ENCODE data around the gene ADAMTS2. TPM values are rescaled to one million over a fixed set of nuclear protein-coding genes. Genes with fewer than 3 reads are reported as not detected.

Gene ADAMTS2
- total and polyA plus RNA-seq, 2 of the 8 experiments (the other 6 are each of a cell fraction or from before 2014, with no cell fraction given): 6.6 to 7.3 TPM

DNA sequence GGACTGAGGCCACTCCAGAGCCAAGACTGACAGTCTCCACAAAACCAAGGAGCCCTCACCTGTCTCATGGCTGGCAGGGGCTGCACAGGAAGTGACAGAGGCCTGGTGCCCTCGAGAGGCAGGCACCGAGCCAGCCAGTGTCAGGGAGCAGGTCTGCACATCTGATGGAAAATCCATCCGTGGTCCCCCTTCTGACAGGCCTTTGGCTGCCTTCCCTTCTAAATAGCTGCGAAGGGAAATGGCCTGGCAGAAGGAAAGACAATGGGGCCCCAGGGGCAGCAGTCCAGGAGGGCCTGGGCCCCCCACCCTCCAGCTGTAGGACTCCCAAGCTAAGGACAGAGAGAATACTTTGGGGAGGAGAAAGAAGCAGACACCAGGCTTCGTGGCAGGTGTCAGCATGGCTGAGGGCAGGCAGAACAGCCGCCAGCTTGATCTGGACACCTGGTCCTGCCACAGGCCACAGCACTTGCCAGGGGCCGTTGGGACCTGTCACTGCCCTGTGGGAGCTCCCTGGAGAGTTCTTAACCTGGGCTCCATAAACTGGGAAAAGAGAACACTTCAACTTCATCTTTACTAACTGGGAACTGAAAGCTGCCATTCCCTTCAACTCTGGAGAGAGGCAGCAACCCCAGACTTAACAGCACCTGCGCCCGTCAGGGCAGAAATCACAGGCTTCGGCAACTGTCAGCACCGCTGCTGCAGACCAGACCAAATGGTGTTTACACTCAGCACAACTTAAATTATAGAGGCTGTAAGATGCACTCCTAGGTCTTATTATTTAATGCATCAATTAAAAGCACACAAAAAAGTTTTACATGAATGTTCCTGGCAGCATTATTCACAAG is 22.0 kb downstream of the ADAMTS2 start:
- H4K5ac ChIP-seq (ENCODE audit: insufficient read length, low read depth, low read length): no peak overlapping the region
- no peak overlapping the region; the same call in 1 of the 2 replicates for H2BK5ac ChIP-seq (ENCODE audit: low read depth, low read length)
- no peak overlapping the region for H3K23ac ChIP-seq (ENCODE audit: insufficient read length)
- H3K9me3 ChIP-seq (ENCODE audit: insufficient read depth in 2 of 2, low read depth in 1 of 2, low read length in 1 of 2): no peaks in the 10 kb centered on the region
- H3K56ac ChIP-seq (replicated peaks; ENCODE audit: insufficient read length, low read depth, low read length): no peak overlapping the region
- WGBS, 2 experiments (ENCODE audit: extremely low coverage in 1 of 2, insufficient coverage in 1 of 2, insufficient read length in 1 of 2, insufficient replicate concordance in 2 of 2, low coverage in 1 of 2, low lambda C conversion rate in 2 of 2, missing lambda C conversion rate in 1 of 2): 67% methylated on average over 9 of the region's 11 CpGs; no CpG with 5 or more reads in 1 of the 2 experiments
- peaks cover 0 to 6% of the 10 kb centered on the region in 2 experiments for H4K20me1 ChIP-seq (replicated peaks in 1 of 2; ENCODE audit: control insufficient read depth in 1 of 2, insufficient read depth in 2 of 2, low read length in 2 of 2)
- no peak overlapping the region for H2BK120ac ChIP-seq (replicated peaks; ENCODE audit: low read depth, low read length)
- H3K79me1 ChIP-seq (ENCODE audit: low read depth, low read length): peaks cover 4% of the 10 kb centered on the region; the same call in 1 of the 2 replicates
- DNase-seq (ENCODE audit: low read depth in 1 of 2, low spot score in 2 of 2) (no peak), FAIRE-seq (no peak)
- H2BK20ac ChIP-seq (ENCODE audit: low read length): no peak overlapping the region
- H3K4me3 ChIP-seq (ENCODE audit: extremely low read depth in 1 of 4, insufficient read depth in 2 of 4, low read depth in 3 of 4, low read length in 4 of 4): no peak overlapping the region
- H3K79me2 ChIP-seq (ENCODE audit: control insufficient read depth in 1 of 2, insufficient read depth in 2 of 2, low read length in 2 of 2): no peaks in the 10 kb centered on the region
- ChIA-PET CTCF (ENCODE audit: partially characterized antibody) (interaction anchor here (0.6 to 1.7 kb wide), 10 partner anchors 18 to 180 kb away, joined by 3 to 7 read pairs (median 3); no protein-coding TSS in a partner anchor), POLR2A (ENCODE audit: partially characterized antibody) (interaction anchor here (0.6 to 1.4 kb wide), 2 partner anchors 14 to 1208 kb away, joined by 3 to 4 read pairs; no protein-coding TSS in a partner anchor)
- no peak overlapping the region for H2AK5ac ChIP-seq (ENCODE audit: low read depth, low read length)
- peaks cover 0 to 11% (median 3%) of the 10 kb centered on the region in 4 experiments; a peak in 3 of 7 replicates for H3K4me1 ChIP-seq (replicated peaks in 1 of 4; ENCODE audit: control insufficient read depth in 3 of 4, insufficient read depth in 4 of 4, low read length in 3 of 4)
- no peak overlapping the region for H3K4me2 ChIP-seq (ENCODE audit: insufficient read depth in 1 of 2, low read depth in 2 of 2, low read length in 2 of 2)
- H2BK12ac ChIP-seq (ENCODE audit: low read depth, low read length): no peak overlapping the region
- H3K4ac ChIP-seq (replicated peaks; ENCODE audit: insufficient read length, low read depth, low read length): no peak overlapping the region
- H2BK15ac ChIP-seq (ENCODE audit: low read length): no peak overlapping the region
- TF ChIP-seq RAD21 (IDR thresholded peaks at IDR 0.05 in 1 of 2, conservative IDR thresholded peaks at IDR 0.05 in 1 of 2; ENCODE audit: low read depth in 2 of 2, low read length in 2 of 2): peak; percentile 22 to 37
- no peak for TF ChIP-seq ATF3 (IDR thresholded peaks at IDR 0.05; ENCODE audit: insufficient read depth, low read depth, low read length)
- H3K23me2 ChIP-seq (ENCODE audit: low read depth, low read length): peaks cover 2% of the 10 kb centered on the region; the same call in 1 of the 2 replicates
- no peak overlapping the region for H3K18ac ChIP-seq (ENCODE audit: extremely low read depth, low read length)
- no peak overlapping the region for H3K9ac ChIP-seq (replicated peaks in 1 of 4; ENCODE audit: extremely low read depth in 1 of 4, low read depth in 3 of 4, low read length in 3 of 4)
- no peak overlapping the region for H4K8ac ChIP-seq (ENCODE audit: extremely low read depth, insufficient read depth, low read length)
- no peak overlapping the region for H2AFZ ChIP-seq (ENCODE audit: low read length)
- H3K27me3 ChIP-seq (replicated peaks in 1 of 4; ENCODE audit: control insufficient read depth in 3 of 4, extremely low read depth in 1 of 4, insufficient read depth in 3 of 4, low read length in 3 of 4): peaks cover 0 to 12% (median 8%) of the 10 kb centered on the region in 4 experiments; a peak in 6 of 7 replicates
- H4K91ac ChIP-seq (replicated peaks; ENCODE audit: insufficient read length, low read length): no peak overlapping the region
- H3K36me3 ChIP-seq (ENCODE audit: control insufficient read depth in 2 of 4, insufficient read depth in 4 of 4, low read length in 3 of 4): no peaks in the 10 kb centered on the region
- H3K27ac ChIP-seq (ENCODE audit: low read depth, low read length): no peak overlapping the region
- no peak overlapping the region for H3K14ac ChIP-seq (ENCODE audit: insufficient read length)
